SK-N-SH treated with all-trans-retinoic acid at 6 μM for 48 hours (cell line): ENCODE measurements around the gene PLXNB1.

Experiments
- ATAC-seq: fragments of 200-7000 bp; cut with Tn5 transposase; 3 replicates; pipeline ENCODE4 v1.9.1; 2020; ENCODE audit warnings: mild to moderate bottlenecking, moderate library complexity
- ARNTL ChIP-seq: fragments of 450-650 bp; formaldehyde crosslinking; IDR thresholded peaks from 2 replicates; pipeline ENCODE4 v1.5.0; 2020; ENCODE audit warnings: low read depth, mild to moderate bottlenecking, moderate library complexity, borderline replicate concordance
- BACH2 ChIP-seq: fragments of 250-450 bp; sonication (Bioruptor Pico); IDR thresholded peaks from 2 replicates; pipeline ENCODE4 v1.9.0; 2021; ENCODE audit warnings: mild to moderate bottlenecking, borderline replicate concordance
- CREB5 ChIP-seq: fragments of 250-450 bp; sonication (Bioruptor Pico); IDR thresholded peaks from 2 replicates; pipeline ENCODE4 v1.5.1; 2020; ENCODE audit warnings: low read depth, mild to moderate bottlenecking, moderate library complexity
- CSDC2 ChIP-seq: fragments of 250-450 bp; sonication (Bioruptor Pico); IDR thresholded peaks from 2 replicates; pipeline ENCODE4 v1.5.0; 2020; ENCODE audit warnings: mild to moderate bottlenecking, moderate library complexity
- ESRRG ChIP-seq: fragments of 250-450 bp; sonication (Bioruptor Pico); IDR thresholded peaks from 2 replicates; pipeline ENCODE4 v1.6.1; 2021; ENCODE audit warnings: mild to moderate bottlenecking
- OSR1 ChIP-seq: fragments of 250-450 bp; sonication (Bioruptor Pico); IDR thresholded peaks from 2 replicates; pipeline ENCODE4 v1.8.0; 2022; ENCODE audit warnings: moderate library complexity, mild to moderate bottlenecking, inconsistent platforms
- PPARA ChIP-seq: fragments of 250-450 bp; sonication (Bioruptor Pico); IDR thresholded peaks from 2 replicates; pipeline ENCODE4 v1.5.0; 2020; ENCODE audit warnings: mild to moderate bottlenecking, borderline replicate concordance
- SNAI2 ChIP-seq: fragments of 250-450 bp; sonication (Bioruptor Pico); IDR thresholded peaks from 2 replicates; pipeline ENCODE4 v1.5.0; 2020; ENCODE audit warnings: mild to moderate bottlenecking, moderate library complexity
- TCF4 ChIP-seq: fragments of 250-450 bp; sonication (Bioruptor Pico); IDR thresholded peaks from 2 replicates; pipeline ENCODE4 v1.8.0; 2021; ENCODE audit warnings: mild to moderate bottlenecking, moderate library complexity, borderline replicate concordance
- TOX ChIP-seq: fragments of 250-450 bp; sonication (Bioruptor Pico); IDR thresholded peaks from 2 replicates; pipeline ENCODE4 v1.8.0; 2021; ENCODE audit warnings: mild to moderate bottlenecking, moderate library complexity, borderline replicate concordance
- TSHZ2 ChIP-seq: fragments of 250-450 bp; sonication (Bioruptor Pico); IDR thresholded peaks from 2 replicates; pipeline ENCODE4 v1.5.0; 2020; ENCODE audit warnings: mild to moderate bottlenecking, moderate library complexity
- ZC3H10 ChIP-seq: fragments of 250-450 bp; sonication (Bioruptor Pico); IDR thresholded peaks from 2 replicates; pipeline ENCODE4 v1.5.1; 2021; ENCODE audit warnings: mild to moderate bottlenecking, moderate library complexity
- ZFP3 ChIP-seq: fragments of 250-450 bp; sonication (Bioruptor Pico); IDR thresholded peaks from 2 replicates; pipeline ENCODE4 v1.5.0; 2020; ENCODE audit warnings: mild to moderate bottlenecking, moderate library complexity
- ZFP30 ChIP-seq: fragments of 450-650 bp; formaldehyde crosslinking; IDR thresholded peaks from 2 replicates; pipeline ENCODE4 v1.5.0; 2022; ENCODE audit warnings: mild to moderate bottlenecking, moderate library complexity
- ZNF565 ChIP-seq: fragments of 450-650 bp; formaldehyde crosslinking; conservative IDR thresholded peaks from 2 replicates; pipeline ENCODE4 v1.5.0; 2020; ENCODE audit warnings: low read depth, mild to moderate bottlenecking, moderate library complexity
- ZNF70 ChIP-seq: fragments of 450-650 bp; formaldehyde crosslinking; IDR thresholded peaks from 2 replicates; pipeline ENCODE4 v1.5.0; 2020; ENCODE audit warnings: mild to moderate bottlenecking, moderate library complexity
- ZNF8 ChIP-seq: fragments of 450-650 bp; formaldehyde crosslinking; IDR thresholded peaks from 2 replicates; pipeline ENCODE4 v1.5.0; 2020; ENCODE audit warnings: mild to moderate bottlenecking, moderate library complexity
- TF ChIP-seq, protein P1 (sequence below): fragments of 250-450 bp; sonication (Bioruptor Pico); IDR thresholded peaks from 2 replicates; pipeline ENCODE4 v1.8.0; 2021; ENCODE audit warnings: low read depth, mild to moderate bottlenecking, moderate library complexity, borderline replicate concordance
- TF ChIP-seq, protein P2 (sequence below): fragments of 250-450 bp; sonication (Bioruptor Pico); IDR thresholded peaks from 2 replicates; pipeline ENCODE4 v1.8.0; 2020; ENCODE audit warnings: mild to moderate bottlenecking, moderate library complexity, borderline replicate concordance
- TF ChIP-seq, protein P3 (sequence below): fragments of 250-450 bp; sonication (Bioruptor Pico); IDR thresholded peaks from 2 replicates; pipeline ENCODE4 v1.5.1; 2021; ENCODE audit warnings: mild to moderate bottlenecking, moderate library complexity

Gene PLXNB1

GRCh38 chr3:48411606-48412374 is 18.1 kb downstream of the PLXNB1 start:
- TF ChIP-seq SNAI2 (CRISPR knock-in tag) (no peak), CREB5 (CRISPR knock-in tag) (no peak), TOX (CRISPR knock-in tag) (no peak), PPARA (no peak), ZC3H10 (CRISPR knock-in tag) (no peak), ZFP30 (CRISPR knock-in tag) (no peak), ESRRG (no peak), ARNTL (no peak), CSDC2 (no peak)
- TF ChIP-seq, protein P1, sequence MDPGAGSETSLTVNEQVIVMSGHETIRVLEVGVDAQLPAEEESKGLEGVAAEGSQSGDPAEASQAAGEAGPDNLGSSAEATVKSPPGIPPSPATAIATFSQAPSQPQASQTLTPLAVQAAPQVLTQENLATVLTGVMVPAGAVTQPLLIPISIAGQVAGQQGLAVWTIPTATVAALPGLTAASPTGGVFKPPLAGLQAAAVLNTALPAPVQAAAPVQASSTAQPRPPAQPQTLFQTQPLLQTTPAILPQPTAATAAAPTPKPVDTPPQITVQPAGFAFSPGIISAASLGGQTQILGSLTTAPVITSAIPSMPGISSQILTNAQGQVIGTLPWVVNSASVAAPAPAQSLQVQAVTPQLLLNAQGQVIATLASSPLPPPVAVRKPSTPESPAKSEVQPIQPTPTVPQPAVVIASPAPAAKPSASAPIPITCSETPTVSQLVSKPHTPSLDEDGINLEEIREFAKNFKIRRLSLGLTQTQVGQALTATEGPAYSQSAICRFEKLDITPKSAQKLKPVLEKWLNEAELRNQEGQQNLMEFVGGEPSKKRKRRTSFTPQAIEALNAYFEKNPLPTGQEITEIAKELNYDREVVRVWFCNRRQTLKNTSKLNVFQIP (CRISPR knock-in tag): no peak
- TF ChIP-seq, protein P2, sequence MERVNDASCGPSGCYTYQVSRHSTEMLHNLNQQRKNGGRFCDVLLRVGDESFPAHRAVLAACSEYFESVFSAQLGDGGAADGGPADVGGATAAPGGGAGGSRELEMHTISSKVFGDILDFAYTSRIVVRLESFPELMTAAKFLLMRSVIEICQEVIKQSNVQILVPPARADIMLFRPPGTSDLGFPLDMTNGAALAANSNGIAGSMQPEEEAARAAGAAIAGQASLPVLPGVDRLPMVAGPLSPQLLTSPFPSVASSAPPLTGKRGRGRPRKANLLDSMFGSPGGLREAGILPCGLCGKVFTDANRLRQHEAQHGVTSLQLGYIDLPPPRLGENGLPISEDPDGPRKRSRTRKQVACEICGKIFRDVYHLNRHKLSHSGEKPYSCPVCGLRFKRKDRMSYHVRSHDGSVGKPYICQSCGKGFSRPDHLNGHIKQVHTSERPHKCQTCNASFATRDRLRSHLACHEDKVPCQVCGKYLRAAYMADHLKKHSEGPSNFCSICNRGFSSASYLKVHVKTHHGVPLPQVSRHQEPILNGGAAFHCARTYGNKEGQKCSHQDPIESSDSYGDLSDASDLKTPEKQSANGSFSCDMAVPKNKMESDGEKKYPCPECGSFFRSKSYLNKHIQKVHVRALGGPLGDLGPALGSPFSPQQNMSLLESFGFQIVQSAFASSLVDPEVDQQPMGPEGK: no peak
- TF ChIP-seq, protein P3, sequence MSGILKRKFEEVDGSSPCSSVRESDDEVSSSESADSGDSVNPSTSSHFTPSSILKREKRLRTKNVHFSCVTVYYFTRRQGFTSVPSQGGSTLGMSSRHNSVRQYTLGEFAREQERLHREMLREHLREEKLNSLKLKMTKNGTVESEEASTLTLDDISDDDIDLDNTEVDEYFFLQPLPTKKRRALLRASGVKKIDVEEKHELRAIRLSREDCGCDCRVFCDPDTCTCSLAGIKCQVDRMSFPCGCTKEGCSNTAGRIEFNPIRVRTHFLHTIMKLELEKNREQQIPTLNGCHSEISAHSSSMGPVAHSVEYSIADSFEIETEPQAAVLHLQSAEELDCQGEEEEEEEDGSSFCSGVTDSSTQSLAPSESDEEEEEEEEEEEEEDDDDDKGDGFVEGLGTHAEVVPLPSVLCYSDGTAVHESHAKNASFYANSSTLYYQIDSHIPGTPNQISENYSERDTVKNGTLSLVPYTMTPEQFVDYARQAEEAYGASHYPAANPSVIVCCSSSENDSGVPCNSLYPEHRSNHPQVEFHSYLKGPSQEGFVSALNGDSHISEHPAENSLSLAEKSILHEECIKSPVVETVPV (CRISPR knock-in tag): no peak
- ATAC-seq: no peak

- TF ChIP-seq ZFP3 (CRISPR knock-in tag) (no peak), ZNF565 (CRISPR knock-in tag) (no peak), TSHZ2 (no peak), TCF4 (CRISPR knock-in tag) (no peak), PPARA (no peak), ZNF70 (CRISPR knock-in tag) (no peak), ZNF8 (CRISPR knock-in tag) (no peak), CREB5 (CRISPR knock-in tag) (no peak), OSR1 (no peak), SNAI2 (CRISPR knock-in tag) (no peak), TOX (CRISPR knock-in tag) (no peak), BACH2 (no peak), ARNTL (no peak)
- TF ChIP-seq, protein P1 (CRISPR knock-in tag): no peak
- ATAC-seq: no peak
These were observed 18.8 kb downstream of the PLXNB1 start for GRCh38 chr3:48411041-48411588.
